GM23248 (cell line): ENCODE data around the gene TTLL9. TPM values are rescaled to one million over a fixed set of nuclear protein-coding genes. Genes with fewer than 3 reads are reported as not detected.
A peak's percentile ranks its signal among the peaks of the same experiment; 100 is the strongest.

ENCODE experiments used
- DNase-seq: peaks from one replicate; pipeline ENCODE4 v3.0.0-alpha.2; 2015
- H2AFZ ChIP-seq: fragments of 200-600 bp; sonication (generic); 2 replicates; pipeline ENCODE4 v1.6.1; 2016; ENCODE audit warnings: antibody characterized with exemption
- H3F3A ChIP-seq: fragments of 200-600 bp; sonication (generic); 2 replicates; pipeline ENCODE4 v1.6.1; 2016; ENCODE audit warnings: mild to moderate bottlenecking, antibody characterized with exemption, mixed run types; ENCODE audit not compliant: insufficient read depth
- H3K27ac ChIP-seq: fragments of 200-600 bp; sonication (generic); 2 replicates; pipeline ENCODE4 v1.5.1; 2016; ENCODE audit warnings: mild to moderate bottlenecking
- H3K27me3 ChIP-seq: fragments of 200-600 bp; sonication (generic); replicated peaks from 2 replicates; pipeline ENCODE4 v1.6.1; 2016; ENCODE audit warnings: mild to moderate bottlenecking; ENCODE audit not compliant: insufficient read depth
- H3K36me3 ChIP-seq: fragments of 200-600 bp; sonication (generic); 2 replicates; pipeline ENCODE4 v1.6.1; 2016; ENCODE audit warnings: low read depth, mild to moderate bottlenecking
- H3K4me1 ChIP-seq: fragments of 200-600 bp; sonication (generic); 2 replicates; pipeline ENCODE4 v1.6.1; 2016; ENCODE audit warnings: mild to moderate bottlenecking; ENCODE audit not compliant: insufficient read depth
- H3K4me2 ChIP-seq: fragments of 200-600 bp; sonication (generic); one replicate; pipeline ENCODE4 v1.6.1; 2016; ENCODE audit warnings: mild to moderate bottlenecking; ENCODE audit not compliant: unreplicated experiment
- H3K4me3 ChIP-seq: fragments of 200-600 bp; sonication (generic); 2 replicates; pipeline ENCODE4 v1.5.1; 2016; ENCODE audit warnings: mild to moderate bottlenecking
- H3K79me2 ChIP-seq: fragments of 200-600 bp; sonication (generic); 2 replicates; pipeline ENCODE4 v1.6.1; 2016; ENCODE audit warnings: mild to moderate bottlenecking; ENCODE audit not compliant: insufficient read depth
- H3K9ac ChIP-seq: fragments of 200-600 bp; sonication (generic); 2 replicates; pipeline ENCODE4 v1.6.1; 2016; ENCODE audit warnings: mild to moderate bottlenecking
- H3K9me2 ChIP-seq: fragments of 200-600 bp; sonication (generic); 2 replicates; pipeline ENCODE4 v1.6.1; 2016; ENCODE audit warnings: mixed run types, mild to moderate bottlenecking, moderate library complexity; ENCODE audit not compliant: insufficient read depth
- H3K9me3 ChIP-seq: fragments of 200-600 bp; sonication (generic); one replicate; pipeline ENCODE4 v1.6.1; 2017; ENCODE audit warnings: low read depth
- H4K20me1 ChIP-seq: fragments of 200-600 bp; sonication (generic); 2 replicates; pipeline ENCODE4 v1.6.0; 2016; ENCODE audit not compliant: insufficient read depth
- EZH2 ChIP-seq: fragments of 200-600 bp; sonication (generic); IDR thresholded peaks from 2 replicates; pipeline ENCODE4 v1.6.1; 2018; ENCODE audit warnings: antibody characterized with exemption, mild to moderate bottlenecking; ENCODE audit not compliant: insufficient read depth, poor library complexity, severe bottlenecking
- EZH2phosphoT487 ChIP-seq: fragments of 200-600 bp; sonication (generic); IDR thresholded peaks from 2 replicates; pipeline ENCODE4 v1.6.1; 2018; ENCODE audit warnings: antibody characterized with exemption, moderate library complexity, mild to moderate bottlenecking, low read depth; ENCODE audit not compliant: insufficient read depth
- WGBS, 2 experiments: methylation state at CpG; one replicate each; pipeline ENCODE4 v1.1.6; 2015 to 2017; ENCODE audit warnings: low lambda C conversion rate in 2 of 2, low coverage in 1 of 2; ENCODE audit errors: missing lambda C conversion rate in 2 of 2; 5-methylcytosine and 5-hydroxymethylcytosine counted together
- in situ Hi-C: fragments of 300-500 bp; cut with MboI; formaldehyde crosslinking; loops from 2 replicates; pipeline ENCODE4 v1.15.0; 2020
- polyA plus RNA-seq: library from polyadenylated mRNA; unstranded; fragments of >200 nt; fragmentation: Nextera tagmentation; extraction: Ambion mirVana; gene quantifications from 2 replicates; pipeline ENCODE4 v1.2.1, GENCODE V29; 2016
- total RNA-seq: library from RNA; depleted of rRNA; stranded (reverse); fragments of >200 nt; shearing (Covaris generic); gene quantifications from 2 replicates; pipeline ENCODE4 v1.2.3, GENCODE V29; 2014

TTLL9 gene
- total and polyA plus RNA-seq, 2 experiments from 2014 or later = not detected

DNA sequence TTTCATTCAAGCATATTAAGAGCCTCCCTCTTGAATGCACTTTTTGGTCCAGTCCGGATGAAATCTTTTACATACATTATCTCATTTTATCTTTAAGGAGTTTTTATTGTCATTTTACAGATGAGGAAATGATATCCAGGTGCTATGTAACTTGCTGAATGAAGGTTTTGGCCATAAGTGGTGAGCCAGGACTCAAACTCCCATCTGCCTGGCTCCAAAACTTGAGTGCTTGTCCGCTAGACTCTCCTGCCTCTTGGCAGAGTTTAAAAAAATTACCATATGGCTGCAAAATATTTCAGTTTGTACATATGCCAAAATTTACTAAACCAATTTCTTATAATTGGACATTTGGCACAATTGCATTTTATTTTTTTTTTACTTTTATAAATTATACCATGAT, 69.2 kb downstream of the TTLL9 start:
- Histone ChIP-seq H3K27me3 (no peaks in the 10 kb centered on the region), H3K4me1 (no peaks in the 10 kb centered on the region), H3K79me2 (no peaks in the 10 kb centered on the region), H3F3A (no peaks in the 10 kb centered on the region), H3K36me3 (no peaks in the 10 kb centered on the region), H3K9me3 (no peaks in the 10 kb centered on the region), H4K20me1 (no peaks in the 10 kb centered on the region), H3K27ac (no peak overlapping the region), H3K9ac (no peak overlapping the region), H2AFZ (no peak overlapping the region), H3K4me3 (no peak overlapping the region), H3K9me2 (no peaks in the 10 kb centered on the region), H3K4me2 (no peak overlapping the region)
- in situ Hi-C loops = no loop called here
- WGBS, 2 experiments = 60 to 63% methylated on average over 2 of the region's 2 CpGs
- TF ChIP-seq EZH2 (no peak), EZH2phosphoT487 (no peak)
- DNase-seq = no peak

DNA sequence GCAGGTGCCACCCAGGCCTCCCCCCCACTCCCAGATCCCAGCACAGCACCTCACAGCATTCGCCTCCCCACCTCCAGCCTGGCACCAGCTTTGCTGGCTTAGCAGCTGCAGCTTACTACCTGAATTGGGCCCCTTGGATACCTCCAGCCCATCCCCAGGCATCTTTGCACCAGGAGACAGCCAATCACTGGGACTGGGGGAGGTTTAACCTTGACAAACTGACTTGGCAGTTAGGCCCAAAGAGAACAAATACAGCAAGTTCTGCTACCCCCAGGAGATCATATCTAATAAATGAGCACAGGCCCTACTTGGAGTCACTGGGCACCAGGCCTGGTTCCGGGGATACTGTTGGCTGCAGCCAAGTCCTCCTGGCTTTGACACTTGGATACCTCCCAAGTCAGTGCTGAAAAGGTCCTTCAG, 72.6 kb downstream of the TTLL9 start:
- Histone ChIP-seq H3K27me3 (no peaks in the 10 kb centered on the region), H3K9ac (no peak overlapping the region), H3K9me2 (no peaks in the 10 kb centered on the region), H3K9me3 (no peaks in the 10 kb centered on the region), H3F3A (no peaks in the 10 kb centered on the region), H3K4me3 (no peak overlapping the region), H3K79me2 (no peaks in the 10 kb centered on the region), H4K20me1 (no peaks in the 10 kb centered on the region), H3K27ac (no peak overlapping the region), H3K36me3 (peaks cover 10% of the 10 kb centered on the region), H3K4me1 (no peaks in the 10 kb centered on the region), H3K4me2 (no peak overlapping the region), H2AFZ (no peak overlapping the region)
- WGBS, 2 experiments = 56 to 59% methylated on average over 2 of the region's 2 CpGs
- no peak for TF ChIP-seq EZH2phosphoT487
- no peak for TF ChIP-seq EZH2
- no peak for DNase-seq
- in situ Hi-C loops = no loop called here

DNA sequence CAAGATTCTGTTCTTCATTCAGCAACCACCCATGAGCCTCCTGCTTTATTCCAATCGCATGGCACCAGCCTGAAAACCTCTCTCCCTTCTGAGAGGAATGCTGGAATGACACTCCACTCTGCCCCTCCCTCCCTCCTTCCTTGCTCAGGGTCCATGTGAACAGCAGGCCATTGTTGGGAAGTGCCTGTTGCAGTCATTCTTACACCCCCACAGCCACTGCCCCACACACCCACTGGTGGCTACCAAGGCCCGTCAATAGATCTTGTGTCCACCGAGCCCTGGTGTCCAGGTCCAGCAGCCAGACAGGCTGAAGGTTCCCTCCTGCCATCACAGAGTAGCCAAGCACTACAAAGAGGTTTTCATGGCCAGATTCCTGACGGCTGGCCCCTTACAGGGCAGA, 74.9 kb downstream of the TTLL9 start:
- Histone ChIP-seq H3K4me2 (no peak overlapping the region), H3K36me3 (peaks cover 19% of the 10 kb centered on the region)
- 81% methylated on average over 4 of the region's 4 CpGs for WGBS, 2 experiments

DNA sequence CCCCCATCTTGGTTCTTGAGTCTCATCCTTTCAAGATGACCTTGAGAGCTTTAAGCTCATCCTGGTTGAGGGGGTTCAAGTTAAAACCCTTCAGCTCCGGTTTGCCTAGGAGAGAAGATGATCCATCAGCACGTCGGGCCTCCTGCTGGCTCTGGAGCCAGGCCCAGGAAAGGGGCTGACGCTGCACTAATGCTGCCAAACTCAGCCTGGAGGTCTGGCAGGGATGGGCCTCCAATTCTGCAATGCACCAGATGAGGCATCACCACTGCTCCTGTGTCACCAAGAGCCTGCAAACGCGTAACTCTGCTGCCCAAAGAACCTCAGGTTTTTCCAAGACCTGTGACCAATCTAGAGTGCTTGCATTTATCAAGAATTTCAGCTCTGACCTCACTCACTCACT, 75.4 kb downstream of the TTLL9 start:
- no peaks in the 10 kb centered on the region for H3K27me3 ChIP-seq
- no peaks in the 10 kb centered on the region for H3K9me3 ChIP-seq
- no peak overlapping the region for H3K4me3 ChIP-seq
- no peak overlapping the region for H3K9ac ChIP-seq
- peaks cover 4% of the 10 kb centered on the region for H3K4me1 ChIP-seq
- no peak overlapping the region for H3K4me2 ChIP-seq
- DNase-seq = peak; percentile 36
- in situ Hi-C loops = no loop called here
- H2AFZ ChIP-seq = no peak overlapping the region
- 18 to 28% methylated on average over 6 of the region's 6 CpGs for WGBS, 2 experiments
- peaks cover 19% of the 10 kb centered on the region for H3K36me3 ChIP-seq
- H3K27ac ChIP-seq = no peak overlapping the region
- H3K79me2 ChIP-seq = peaks cover 21% of the 10 kb centered on the region
- H3K9me2 ChIP-seq = no peaks in the 10 kb centered on the region
- no peaks in the 10 kb centered on the region for H3F3A ChIP-seq
- no peaks in the 10 kb centered on the region for H4K20me1 ChIP-seq
- TF ChIP-seq EZH2phosphoT487 (no peak), EZH2 (no peak)

More for the DNA sequence above, 74.9 kb downstream of the TTLL9 start:
- no peaks in the 10 kb centered on the region for H3K9me2 ChIP-seq
- no peak for DNase-seq
- no peak overlapping the region for H3K4me3 ChIP-seq
- no peaks in the 10 kb centered on the region for H4K20me1 ChIP-seq
- no peaks in the 10 kb centered on the region for H3F3A ChIP-seq
- H3K27ac ChIP-seq = no peak overlapping the region
- no peak overlapping the region for H3K9ac ChIP-seq
- no peaks in the 10 kb centered on the region; the same call in 1 of the 2 replicates for H3K4me1 ChIP-seq
- TF ChIP-seq EZH2 (no peak), EZH2phosphoT487 (no peak)
- no peaks in the 10 kb centered on the region for H3K27me3 ChIP-seq
- no peaks in the 10 kb centered on the region for H3K9me3 ChIP-seq
- H2AFZ ChIP-seq = no peak overlapping the region
- peaks cover 17% of the 10 kb centered on the region for H3K79me2 ChIP-seq
- in situ Hi-C loops = no loop called here

DNA sequence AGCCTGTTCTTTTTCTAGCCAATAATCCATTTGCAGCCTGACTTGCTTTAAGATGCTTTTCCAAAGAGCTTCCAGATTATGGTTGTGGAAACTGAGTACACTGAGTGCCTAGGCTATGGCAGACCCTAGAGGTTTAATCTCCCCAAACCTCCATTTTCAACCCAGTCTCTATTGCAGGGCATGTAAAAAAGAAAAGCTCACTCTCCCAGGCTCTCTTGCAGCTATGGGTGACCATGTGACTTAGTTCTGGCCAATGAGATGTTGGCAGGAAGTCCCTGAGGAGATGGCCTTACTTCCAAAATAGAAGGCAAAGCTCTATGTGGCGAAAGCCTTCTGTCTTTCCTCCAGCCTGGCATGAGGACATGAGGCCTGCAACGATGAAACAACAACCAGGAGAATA, 77.6 kb downstream of the TTLL9 start:
- H3K4me3 ChIP-seq = no peak overlapping the region
- no peak overlapping the region for H3K4me2 ChIP-seq
- no peak for TF ChIP-seq EZH2phosphoT487
- no peak overlapping the region for H3K27ac ChIP-seq
- DNase-seq = peak; percentile 12
- peaks cover 7% of the 10 kb centered on the region for H3K4me1 ChIP-seq
- 98 to 100% methylated on average over 2 of the region's 2 CpGs for WGBS, 2 experiments
- in situ Hi-C loops = no loop called here
- no peaks in the 10 kb centered on the region for H3K27me3 ChIP-seq
- H2AFZ ChIP-seq = no peak overlapping the region
- H3F3A ChIP-seq = no peaks in the 10 kb centered on the region
- no peaks in the 10 kb centered on the region for H3K9me3 ChIP-seq
- H3K9me2 ChIP-seq = no peaks in the 10 kb centered on the region
- H3K9ac ChIP-seq = no peak overlapping the region
- peaks cover 19% of the 10 kb centered on the region for H3K36me3 ChIP-seq
- H3K79me2 ChIP-seq = peaks cover 31% of the 10 kb centered on the region
- no peaks in the 10 kb centered on the region for H4K20me1 ChIP-seq
